ENCODE measurements around the gene OSBPL10. TPM values are rescaled to one million over a fixed set of nuclear protein-coding genes. Genes with fewer than 3 reads are reported as not detected.

Gene OSBPL10
- polyA plus RNA-seq, 1 experiment: 11.2 TPM

- no peak for DNase-seq (ENCODE audit: low read depth)
- no peaks in the 10 kb centered on the region for H3K36me3 ChIP-seq (ENCODE audit: control insufficient read depth, insufficient read depth, low read length)
- CTCF ChIA-PET: no interaction called here
- H3K27me3 ChIP-seq (ENCODE audit: control insufficient read depth, insufficient read depth, low read length): no peaks in the 10 kb centered on the region
- no peak for TF ChIP-seq CTCF (IDR thresholded peaks at IDR 0.05; ENCODE audit: insufficient read depth, low read depth, low read length)
- POLR2A ChIA-PET: no interaction called here
- H3K4me3 ChIP-seq (ENCODE audit: low read depth, low read length): no peak overlapping the region
Measured at GRCh38 chr3:31884251-31884650, 96.8 kb downstream of the OSBPL10 start.

- H3K36me3 ChIP-seq (ENCODE audit: control insufficient read depth, insufficient read depth, low read length): no peaks in the 10 kb centered on the region
- DNase-seq (ENCODE audit: low read depth): no peak
- no peaks in the 10 kb centered on the region for H3K27me3 ChIP-seq (ENCODE audit: control insufficient read depth, insufficient read depth, low read length)
- no peak overlapping the region for H3K4me3 ChIP-seq (ENCODE audit: low read depth, low read length)
- TF ChIP-seq CTCF (IDR thresholded peaks at IDR 0.05; ENCODE audit: insufficient read depth, low read depth, low read length): no peak
- CTCF ChIA-PET: no interaction called here
- POLR2A ChIA-PET: no interaction called here
Measured at GRCh38 chr3:31882895-31883294, 98.2 kb downstream of the OSBPL10 start.

- TF ChIP-seq CTCF (IDR thresholded peaks at IDR 0.05; ENCODE audit: insufficient read depth, low read depth, low read length): no peak
- DNase-seq (ENCODE audit: low read depth): no peak
- Histone ChIP-seq H3K36me3 (ENCODE audit: control insufficient read depth, insufficient read depth, low read length) (no peaks in the 10 kb centered on the region), H3K4me3 (ENCODE audit: low read depth, low read length) (no peak overlapping the region), H3K27me3 (ENCODE audit: control insufficient read depth, insufficient read depth, low read length) (no peaks in the 10 kb centered on the region)
- ChIA-PET POLR2A (no interaction called here), CTCF (no interaction called here)
Measured at GRCh38 chr3:31882431-31882830, 98.6 kb downstream of the OSBPL10 start.

- Histone ChIP-seq H3K36me3 (ENCODE audit: control insufficient read depth, insufficient read depth, low read length) (no peaks in the 10 kb centered on the region), H3K27me3 (ENCODE audit: control insufficient read depth, insufficient read depth, low read length) (no peaks in the 10 kb centered on the region), H3K4me3 (ENCODE audit: low read depth, low read length) (no peak overlapping the region)
- no peak for DNase-seq (ENCODE audit: low read depth)
- CTCF ChIA-PET: interaction anchor here (1.6 kb wide), 1 partner anchor 139 kb away, joined by 5 read pairs; no protein-coding TSS in a partner anchor
- POLR2A ChIA-PET: no interaction called here
- TF ChIP-seq CTCF (IDR thresholded peaks at IDR 0.05; ENCODE audit: insufficient read depth, low read depth, low read length): no peak
Measured at GRCh38 chr3:31880482-31881078, 100.5 kb downstream of the OSBPL10 start.

GRCh38 chr3:31880020-31880419, 101.0 kb downstream of the OSBPL10 start:
- TF ChIP-seq CTCF (IDR thresholded peaks at IDR 0.05; ENCODE audit: insufficient read depth, low read depth, low read length): no peak
- DNase-seq (ENCODE audit: low read depth): no peak
- H3K27me3 ChIP-seq (ENCODE audit: control insufficient read depth, insufficient read depth, low read length): no peaks in the 10 kb centered on the region
- CTCF ChIA-PET: no interaction called here
- H3K4me3 ChIP-seq (ENCODE audit: low read depth, low read length): no peak overlapping the region
- POLR2A ChIA-PET: no interaction called here
- no peaks in the 10 kb centered on the region for H3K36me3 ChIP-seq (ENCODE audit: control insufficient read depth, insufficient read depth, low read length)
